Islet precursor cell (in vitro differentiated cells): ENCODE results near the gene CAMK2N2.

ENCODE experiments used
- DNase-seq: peaks from one replicate; pipeline ENCODE4 v3.0.0-alpha.2; 2018

Gene CAMK2N2

DNA sequence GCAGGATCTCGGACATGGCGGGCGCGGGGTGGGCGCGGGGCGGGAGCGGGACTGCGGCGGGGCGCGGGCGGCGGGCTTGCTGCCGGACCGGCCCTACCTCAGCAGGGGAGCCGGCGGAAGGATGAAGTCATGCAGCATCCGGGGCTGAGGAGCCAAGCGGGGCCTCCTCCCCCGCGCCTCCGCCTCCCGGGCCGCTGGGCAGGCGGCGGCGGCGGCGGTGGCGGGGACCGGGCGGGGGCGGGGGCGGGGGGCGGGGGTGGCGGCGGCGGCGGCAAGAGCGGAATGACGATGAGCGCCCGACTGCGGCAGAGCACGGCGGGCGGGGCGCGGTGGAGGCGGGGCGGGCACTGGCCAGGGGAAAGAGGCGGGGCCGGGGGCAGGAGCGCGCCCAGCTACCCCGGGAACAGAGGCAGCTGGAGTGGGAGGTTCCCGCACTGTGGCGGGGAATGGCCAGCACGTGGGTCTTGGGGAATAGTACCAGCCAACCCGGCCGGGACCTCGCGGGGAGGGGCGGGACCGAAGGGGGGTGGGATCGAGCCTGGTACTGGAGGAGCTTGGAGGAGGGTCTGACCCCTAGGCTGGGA lies at the start of gene CAMK2N2:
Gene CAMK2N2 (minus strand): TSS at position 284 of the 584 bp plus-strand sequence. CDS start 268 bp downstream, at position 16.
- DNase-seq: peak; percentile 95

DNA sequence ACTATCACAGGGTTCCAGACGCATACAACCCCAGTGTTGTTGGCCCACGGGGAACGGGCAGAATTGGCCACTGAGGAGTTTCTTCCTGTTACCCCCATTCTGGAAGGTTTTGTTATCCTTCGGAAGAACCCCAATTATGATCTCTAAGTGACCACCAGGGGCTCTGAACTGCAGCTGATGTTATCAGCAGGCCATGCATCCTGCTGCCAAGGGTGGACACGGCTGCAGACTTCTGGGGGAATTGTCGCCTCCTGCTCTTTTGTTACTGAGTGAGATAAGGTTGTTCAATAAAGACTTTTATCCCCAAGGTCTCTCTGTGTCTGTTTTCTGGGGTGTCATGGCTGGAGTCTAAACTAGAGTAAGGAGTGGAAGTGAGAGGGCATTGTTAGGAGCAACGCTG lies 47.4 kb upstream of the CAMK2N2 start:
- no peak for DNase-seq

DNA sequence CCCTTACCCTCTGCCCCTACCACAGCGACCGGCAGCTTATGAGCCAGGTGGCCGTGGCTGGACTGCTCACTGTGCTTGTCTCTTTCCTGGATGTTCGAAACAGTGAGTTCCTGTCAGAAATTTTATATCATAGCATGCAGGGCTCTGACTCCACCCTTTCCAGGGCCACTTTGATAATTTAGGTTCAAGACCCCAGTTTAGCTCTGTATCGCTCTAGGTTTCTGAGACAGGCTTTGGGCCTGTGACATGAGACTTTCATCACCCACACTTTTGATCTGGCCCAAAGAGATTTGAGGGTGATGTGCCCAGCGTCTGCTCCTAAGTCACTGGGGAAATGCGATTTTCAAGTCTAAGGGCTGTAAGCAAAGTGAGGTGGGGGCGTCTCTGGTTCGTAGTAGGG lies 46.6 kb upstream of the CAMK2N2 start:
- DNase-seq: no peak

DNA sequence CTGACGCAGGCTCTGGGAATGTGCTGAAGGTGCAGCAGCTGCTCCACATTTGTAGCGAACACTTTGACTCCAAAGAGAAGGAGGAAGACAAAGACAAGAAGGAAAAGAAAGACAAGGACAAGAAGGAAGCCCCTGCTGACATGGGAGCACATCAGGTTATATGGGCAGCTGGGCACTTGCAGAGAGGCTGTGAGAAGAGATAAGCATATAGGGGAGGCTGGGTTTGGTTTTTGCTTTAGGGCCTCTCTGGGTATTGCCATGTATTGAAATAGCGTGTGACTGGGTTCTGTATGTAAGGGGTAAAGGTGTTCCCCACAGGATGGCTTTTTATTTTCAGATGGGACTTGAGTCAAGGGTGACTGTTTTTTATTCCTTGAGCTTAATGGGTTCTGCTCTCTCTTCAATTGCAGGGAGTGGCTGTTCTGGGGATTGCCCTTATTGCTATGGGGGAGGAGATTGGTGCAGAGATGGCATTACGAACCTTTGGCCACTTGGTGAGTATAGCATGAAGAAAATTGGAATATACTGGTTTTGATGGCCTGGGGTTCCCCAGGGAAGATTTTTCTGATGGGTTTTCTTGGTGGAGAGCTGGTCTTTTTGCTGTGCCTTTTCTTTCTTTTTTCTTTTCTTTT lies 45.1 kb upstream of the CAMK2N2 start:
- no peak for DNase-seq

DNA sequence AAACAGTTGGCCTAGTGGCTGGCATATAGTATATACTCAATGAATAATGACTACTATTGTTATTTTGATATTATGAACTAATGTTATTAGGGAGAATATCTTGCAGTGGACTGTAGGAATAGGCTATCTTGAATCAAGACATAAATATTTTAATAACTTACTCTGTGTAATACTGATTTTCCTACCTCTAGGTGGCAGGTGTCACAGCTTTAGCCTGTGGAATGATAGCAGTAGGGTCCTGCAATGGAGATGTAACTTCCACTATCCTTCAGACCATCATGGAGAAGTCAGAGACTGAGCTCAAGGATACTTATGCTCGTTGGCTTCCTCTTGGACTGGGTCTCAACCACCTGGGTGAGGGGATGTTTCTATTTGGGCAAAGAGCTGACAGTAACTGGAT lies 44.2 kb upstream of the CAMK2N2 start:
- DNase-seq: no peak

DNA sequence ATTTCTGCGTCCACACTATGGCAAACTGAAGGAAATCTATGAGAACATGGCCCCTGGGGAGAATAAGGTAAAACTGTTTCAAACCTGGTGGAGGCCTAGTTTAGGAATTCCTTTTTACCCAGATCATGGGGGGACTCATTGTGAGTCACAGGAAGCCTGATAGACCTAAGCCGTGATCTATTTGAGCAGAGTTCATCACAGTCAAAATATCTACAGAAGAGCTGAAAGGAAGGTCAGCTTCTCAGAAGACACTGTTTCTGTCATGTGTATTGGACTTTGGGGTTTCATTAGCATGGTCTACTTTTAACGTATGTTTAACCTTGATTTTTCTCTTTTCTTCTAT lies 39.0 kb upstream of the CAMK2N2 start:
- no peak for DNase-seq

DNA sequence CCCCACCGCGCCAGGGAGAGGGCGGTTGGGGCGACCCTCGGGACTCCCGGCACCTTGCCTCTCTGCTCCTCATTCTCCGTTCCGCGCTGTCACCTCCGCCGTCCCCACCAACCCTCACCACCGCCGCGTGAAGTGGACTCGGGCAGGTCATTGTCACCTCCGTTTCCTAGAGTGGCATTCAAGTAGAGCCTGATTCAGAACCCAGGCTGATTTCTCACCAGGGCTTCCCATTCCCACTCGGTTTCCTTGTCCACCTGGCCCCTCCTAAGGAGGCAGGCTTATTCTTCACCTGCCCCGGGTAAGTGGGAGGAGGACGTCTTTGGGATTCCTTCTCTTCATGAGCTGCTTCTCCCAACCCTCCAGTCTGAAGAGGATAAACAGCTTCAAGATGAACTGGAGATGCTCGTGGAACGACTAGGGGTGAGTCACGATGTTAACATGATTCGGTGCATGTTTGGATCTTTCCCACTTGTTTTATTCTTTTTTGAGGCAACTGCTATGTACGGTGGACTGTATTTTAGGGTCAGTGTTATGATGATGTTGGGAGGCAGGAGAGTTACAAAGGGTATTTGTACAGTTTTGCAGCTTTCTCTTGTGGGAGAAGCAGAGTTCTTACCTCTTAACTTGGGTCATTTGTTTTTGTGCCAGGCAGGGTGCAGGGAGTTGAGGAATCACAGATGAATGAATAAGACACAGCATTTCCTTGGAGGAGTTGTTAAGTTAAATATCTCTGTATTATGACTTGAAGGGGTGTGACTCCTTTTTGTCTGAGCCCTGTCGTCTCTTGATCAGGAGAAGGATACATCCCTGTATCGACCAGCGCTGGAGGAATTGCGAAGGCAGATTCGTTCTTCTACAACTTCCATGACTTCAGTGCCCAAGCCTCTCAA lies 38.4 kb upstream of the CAMK2N2 start:
- DNase-seq: no peak

DNA sequence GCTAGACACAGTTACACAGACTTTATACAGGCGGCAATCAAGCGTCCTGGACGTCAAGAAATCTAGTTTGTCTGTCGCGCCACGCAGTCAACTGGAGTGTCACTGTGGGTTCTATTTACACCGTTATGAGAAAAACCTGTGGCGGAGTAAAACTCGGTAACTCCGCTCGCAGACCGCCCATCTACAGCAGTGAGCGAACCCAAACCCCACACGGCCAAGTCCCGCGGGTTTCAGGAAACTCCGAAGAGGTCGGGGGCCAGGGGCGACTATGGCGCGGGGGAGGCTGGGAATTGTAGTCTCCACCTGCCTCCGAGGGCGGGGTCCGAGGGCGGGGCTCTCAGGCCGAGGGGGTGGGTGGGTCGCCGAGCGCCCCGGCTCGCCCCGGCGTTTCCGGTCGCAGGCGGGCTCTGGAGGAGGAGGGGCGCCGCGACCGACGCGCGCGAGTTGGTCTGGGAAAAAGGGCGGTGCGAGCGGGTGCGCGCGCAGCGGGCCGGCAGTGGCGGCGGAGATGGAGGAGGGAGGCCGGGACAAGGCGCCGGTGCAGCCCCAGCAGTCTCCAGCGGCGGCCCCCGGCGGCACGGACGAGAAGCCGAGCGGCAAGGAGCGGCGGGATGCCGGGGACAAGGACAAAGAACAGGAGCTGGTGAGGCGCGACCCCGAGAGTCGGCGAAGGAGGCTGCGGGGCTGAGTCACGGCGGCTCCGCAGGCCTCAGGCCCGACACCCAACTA lies 37.6 kb upstream of the CAMK2N2 start, which contains the start of gene PSMD2:
Gene PSMD2 (plus strand): TSS at position 483 of the 729 bp plus-strand sequence. CDS start 26 bp downstream, at position 509.
- peak; percentile 99 for DNase-seq

DNA sequence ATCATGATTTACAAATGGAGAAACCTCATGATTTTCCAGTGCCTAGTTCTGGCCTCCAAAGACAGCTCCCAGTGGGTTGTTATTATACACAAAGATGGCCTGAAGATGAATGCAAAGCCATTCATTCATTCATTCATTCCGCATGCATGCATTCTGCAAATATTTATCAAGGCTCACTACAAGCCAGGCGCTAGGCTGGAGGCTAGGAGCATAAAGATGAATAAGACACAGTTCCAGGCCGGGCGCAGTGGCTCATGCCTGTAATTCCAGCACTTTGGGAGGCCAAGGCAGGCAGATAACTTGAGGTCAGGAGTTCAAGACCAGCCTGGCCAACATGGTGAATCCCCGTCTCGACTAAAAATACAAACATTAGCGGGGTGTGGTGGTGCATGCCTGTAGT lies 35.3 kb upstream of the CAMK2N2 start:
- DNase-seq: no peak

DNA sequence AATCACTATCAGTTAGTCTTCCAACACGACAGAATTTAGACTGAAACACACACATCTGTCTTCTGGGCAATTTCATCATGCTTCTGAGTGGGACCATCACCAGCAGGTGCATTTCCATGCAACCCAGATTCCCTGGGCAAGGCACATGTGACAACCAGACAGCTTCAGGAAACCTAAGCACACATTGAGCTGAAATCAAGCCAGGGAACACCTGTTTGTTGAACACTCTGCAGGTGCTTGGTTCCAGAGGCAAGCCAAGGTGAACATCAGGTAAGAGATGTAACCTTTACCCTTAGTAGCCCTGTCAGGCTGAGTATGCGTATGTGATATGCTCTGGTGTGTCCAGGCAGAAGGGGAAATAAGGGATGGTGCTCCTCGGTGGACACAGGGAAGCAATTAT lies 34.4 kb upstream of the CAMK2N2 start:
- no peak for DNase-seq

DNA sequence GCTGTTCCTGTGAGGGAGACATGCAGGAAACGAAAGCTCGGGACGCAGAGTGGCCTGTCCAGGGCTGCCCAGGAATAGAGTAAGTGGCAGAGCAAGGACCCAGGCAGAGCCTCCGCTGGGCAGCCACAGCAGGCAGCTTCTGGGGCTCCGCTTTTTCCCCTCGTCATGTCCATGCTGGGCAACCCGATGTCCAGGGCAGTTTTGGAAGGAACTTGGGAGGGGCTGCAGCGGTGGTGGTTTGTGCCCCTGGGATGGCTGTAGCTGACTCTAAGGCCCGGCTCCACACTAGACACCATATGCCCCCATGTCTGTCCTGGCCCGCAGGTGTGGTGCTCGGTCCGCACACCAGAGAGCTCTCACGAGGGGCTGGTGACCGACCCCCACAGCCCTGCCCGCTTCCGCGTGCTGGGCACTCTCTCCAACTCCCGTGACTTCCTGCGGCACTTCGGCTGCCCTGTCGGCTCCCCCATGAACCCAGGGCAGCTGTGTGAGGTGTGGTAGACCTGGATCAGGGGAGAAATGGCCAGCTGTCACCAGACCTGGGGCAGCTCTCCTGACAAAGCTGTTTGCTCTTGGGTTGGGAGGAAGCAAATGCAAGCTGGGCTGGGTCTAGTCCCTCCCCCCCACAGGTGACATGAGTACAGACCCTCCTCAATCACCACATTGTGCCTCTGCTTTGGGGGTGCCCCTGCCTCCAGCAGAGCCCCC lies 30.5 kb upstream of the CAMK2N2 start:
- DNase-seq: no peak

DNA sequence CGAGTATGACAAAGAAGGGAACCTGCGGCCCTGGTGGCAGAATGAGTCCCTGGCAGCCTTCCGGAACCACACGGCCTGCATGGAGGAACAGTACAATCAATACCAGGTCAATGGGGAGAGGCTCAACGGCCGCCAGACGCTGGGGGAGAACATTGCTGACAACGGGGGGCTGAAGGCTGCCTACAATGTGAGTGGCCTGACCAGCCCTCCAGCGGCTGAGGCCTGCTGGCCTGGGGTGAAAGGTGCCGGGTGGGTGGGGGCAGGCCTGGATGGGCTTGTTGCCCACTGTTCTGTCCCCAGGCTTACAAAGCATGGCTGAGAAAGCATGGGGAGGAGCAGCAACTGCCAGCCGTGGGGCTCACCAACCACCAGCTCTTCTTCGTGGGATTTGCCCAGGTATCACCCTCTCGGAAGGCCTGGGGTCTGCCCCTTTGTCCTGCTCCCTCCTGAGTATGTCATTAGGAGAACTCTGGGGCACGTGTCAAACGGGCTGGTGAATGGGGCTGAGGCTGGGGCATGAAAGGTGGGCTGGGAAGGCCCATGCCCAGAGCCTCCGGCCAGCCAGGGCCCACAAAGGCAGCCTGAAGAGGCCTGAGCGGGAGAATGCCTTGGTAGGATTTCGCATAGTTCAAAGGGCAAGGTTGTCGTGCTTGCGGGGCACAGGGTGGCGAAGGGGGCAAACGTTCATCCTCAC lies 29.8 kb upstream of the CAMK2N2 start:
- DNase-seq: no peak

DNA sequence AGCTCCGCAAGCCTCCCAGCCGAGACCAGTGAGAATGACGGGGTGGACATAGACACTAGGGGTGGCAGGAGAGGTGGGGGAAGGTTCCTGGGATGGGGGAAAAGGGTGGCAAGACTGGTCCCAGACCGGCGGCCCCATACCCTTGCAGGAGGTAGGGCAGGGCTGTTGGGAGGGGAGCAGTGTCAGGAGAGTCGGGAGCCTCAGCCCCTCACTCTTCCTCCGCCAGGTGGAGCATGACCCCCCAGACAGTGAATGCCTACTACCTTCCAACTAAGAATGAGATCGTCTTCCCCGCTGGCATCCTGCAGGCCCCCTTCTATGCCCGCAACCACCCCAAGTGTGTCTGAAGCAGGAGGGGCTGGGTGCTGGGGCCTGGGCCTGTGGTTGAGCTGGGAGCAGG lies 29.0 kb upstream of the CAMK2N2 start:
- no peak for DNase-seq

DNA sequence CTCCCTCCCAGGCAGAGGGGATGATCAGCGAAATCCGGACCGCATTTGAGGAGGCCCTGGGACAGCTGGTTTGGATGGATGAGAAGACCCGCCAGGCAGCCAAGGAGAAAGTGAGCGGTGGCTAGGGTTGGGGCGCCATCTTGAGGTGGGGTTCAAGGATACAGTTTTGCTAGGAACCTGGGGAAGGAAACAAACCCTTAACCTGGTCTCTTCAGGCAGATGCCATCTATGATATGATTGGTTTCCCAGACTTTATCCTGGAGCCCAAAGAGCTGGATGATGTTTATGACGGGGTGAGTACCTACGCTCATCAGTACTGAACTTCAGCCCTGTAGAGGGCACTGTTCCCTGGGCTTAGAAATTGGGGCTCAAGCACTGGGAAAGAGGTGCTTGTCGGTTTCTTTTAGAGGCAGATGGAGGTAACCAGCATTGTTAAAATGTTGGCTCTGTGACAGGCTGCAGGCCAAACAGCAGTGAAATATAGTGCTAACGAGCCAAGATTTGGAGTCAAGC lies 28.1 kb upstream of the CAMK2N2 start:
- DNase-seq: peak; percentile 85

DNA sequence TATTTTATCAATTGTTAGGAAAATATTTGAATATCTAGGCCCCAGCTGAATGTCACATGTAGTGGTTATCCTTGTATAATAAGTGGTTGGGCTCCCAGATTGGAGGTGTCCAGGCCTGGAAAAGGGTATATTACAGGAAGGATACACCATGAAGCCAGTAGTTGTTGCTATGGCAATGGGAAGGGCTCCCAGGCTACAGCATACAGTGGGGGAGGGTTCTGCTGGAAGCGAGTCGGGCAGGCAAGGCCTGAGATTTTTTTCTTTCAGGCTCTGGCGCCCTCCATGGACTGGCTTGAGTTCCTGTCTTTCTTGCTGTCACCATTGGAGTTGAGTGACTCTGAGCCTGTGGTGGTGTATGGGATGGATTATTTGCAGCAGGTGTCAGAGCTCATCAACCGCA lies 23.3 kb upstream of the CAMK2N2 start:
- peak; percentile 88 for DNase-seq

DNA sequence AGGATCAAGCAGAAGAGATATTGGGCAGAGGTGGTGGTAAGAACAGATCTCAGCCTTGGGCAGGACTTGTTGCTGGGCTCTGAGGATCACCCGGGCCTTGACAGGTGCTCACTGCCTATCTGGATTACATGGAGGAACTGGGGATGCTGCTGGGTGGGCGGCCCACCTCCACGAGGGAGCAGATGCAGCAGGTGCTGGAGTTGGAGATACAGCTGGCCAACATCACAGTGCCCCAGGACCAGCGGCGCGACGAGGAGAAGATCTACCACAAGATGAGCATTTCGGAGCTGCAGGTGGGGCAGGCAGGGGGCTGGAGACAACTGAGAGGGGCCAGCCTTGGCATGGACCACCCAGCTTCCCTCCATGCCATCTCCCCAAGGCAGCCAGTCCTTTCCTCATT lies 22.3 kb upstream of the CAMK2N2 start:
- DNase-seq: no peak

DNA sequence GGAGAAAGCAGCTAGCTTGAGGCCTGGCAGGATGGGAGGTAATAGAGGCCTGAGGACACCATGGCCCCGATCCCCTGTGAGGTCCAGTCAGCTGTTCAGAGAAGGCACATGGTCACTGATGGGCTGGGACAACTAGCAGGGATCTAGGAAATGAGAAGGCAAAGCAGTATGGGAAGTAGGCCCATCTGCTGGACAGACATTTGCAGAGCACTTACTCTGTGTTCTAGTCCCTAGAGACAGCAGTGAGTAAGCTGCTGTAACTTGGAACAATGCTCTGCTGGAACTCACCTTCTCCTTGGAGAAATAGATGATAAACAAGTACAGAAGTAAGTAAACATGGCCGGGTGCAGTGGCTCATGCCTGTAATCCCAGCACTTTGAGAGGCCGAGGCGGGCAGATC lies 21.6 kb upstream of the CAMK2N2 start:
- DNase-seq: no peak

DNA sequence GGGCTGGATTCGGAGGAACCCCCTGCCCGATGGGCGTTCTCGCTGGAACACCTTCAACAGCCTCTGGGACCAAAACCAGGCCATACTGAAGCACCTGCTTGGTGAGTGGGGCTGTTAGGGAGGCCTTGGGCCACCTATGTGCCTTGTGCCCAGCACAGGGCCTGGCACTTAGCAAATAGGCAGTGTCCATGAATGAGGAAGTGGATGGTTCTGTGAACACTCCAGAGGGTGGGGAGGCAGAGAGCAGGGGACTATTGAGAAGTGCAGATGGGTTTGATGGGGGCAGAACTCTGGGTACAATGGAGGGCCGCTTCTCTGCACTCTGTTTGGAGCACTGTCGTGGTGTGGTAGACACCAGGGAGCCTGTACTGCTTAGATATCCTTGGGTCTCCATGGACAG lies 16.0 kb upstream of the CAMK2N2 start:
- DNase-seq: no peak

DNA sequence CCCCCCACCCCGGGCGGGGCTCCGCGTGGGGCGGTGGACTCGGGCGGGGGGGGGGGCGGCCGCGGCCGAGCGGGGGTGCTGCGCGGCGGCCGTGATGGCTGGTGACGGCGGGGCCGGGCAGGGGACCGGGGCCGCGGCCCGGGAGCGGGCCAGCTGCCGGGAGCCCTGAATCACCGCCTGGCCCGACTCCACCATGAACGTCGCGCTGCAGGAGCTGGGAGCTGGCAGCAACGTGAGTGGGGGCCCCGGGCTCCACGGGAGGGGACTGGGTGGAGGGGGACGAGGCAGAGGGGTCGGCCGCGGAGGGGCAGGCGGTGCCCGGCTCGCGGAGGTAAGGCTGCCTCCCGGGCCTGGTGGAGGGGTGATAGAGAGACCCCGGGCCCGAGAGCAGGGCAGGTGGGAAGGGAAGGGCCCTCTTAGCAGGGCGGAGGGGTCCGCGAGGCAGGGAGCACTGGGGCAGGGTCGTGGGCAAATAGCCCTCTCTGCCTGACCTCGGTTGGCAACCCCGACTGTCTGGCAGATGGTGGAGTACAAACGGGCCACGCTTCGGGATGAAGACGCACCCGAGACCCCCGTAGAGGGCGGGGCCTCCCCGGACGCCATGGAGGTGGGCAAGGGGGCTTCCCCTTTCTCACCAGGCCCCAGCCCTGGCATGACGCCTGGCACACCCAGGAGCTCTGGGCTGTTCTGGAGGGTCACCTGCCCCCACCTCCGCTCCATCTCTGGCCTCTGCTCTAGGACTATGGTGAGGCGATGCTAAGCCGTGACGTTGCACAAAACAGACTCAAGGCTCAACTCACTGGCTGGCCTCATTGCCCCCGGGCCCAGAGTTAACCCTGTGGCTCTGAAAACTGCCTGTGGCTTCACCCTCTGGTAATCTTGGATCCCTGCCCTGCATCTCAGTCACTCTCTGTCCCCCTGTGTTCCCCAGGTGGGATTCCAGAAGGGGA lies 14.9 kb upstream of the CAMK2N2 start, which contains the start of gene ECE2:
Gene ECE2 (plus strand): TSS at position 62 of the 950 bp plus-strand sequence. CDS start 132 bp downstream, at position 194.
- DNase-seq: no peak

DNA sequence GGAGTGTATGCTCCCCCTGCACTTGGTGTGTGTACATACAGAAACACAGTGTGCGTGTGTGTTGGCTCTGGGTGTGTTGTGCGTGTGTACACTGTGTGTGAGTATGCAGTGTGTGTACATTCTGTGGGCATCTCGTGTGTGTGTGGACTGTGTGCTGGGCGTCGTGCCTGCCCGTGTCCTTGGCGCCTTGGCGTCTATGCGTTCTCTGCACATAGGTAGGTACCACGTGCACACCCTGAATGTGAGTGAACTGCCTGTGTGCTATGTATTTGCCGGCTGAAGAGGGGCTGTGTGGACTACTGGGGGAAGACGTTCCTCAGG lies 14.0 kb upstream of the CAMK2N2 start:
- DNase-seq: no peak

DNA sequence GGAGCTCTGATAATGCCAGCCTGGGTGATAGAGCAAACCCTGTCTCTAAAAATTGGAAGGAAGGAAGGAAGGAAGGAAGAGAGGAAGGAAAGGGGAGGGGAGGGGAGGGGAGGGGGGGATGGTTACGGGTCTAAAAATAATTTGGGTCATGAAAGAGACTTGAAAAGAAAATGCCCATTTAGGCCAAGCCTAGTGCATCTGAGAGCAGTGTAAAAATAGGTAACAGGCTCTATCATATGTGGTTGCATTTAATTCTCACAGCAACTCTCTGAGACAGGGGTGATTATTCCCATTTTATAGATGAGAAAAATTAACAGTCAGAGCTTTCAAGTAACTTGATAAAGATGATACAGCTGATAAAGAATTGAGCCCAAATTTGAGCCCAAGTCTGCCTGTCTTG lies 10.9 kb upstream of the CAMK2N2 start:
- DNase-seq: no peak
